ENCODE results near the gene SLC22A15.

DNA sequence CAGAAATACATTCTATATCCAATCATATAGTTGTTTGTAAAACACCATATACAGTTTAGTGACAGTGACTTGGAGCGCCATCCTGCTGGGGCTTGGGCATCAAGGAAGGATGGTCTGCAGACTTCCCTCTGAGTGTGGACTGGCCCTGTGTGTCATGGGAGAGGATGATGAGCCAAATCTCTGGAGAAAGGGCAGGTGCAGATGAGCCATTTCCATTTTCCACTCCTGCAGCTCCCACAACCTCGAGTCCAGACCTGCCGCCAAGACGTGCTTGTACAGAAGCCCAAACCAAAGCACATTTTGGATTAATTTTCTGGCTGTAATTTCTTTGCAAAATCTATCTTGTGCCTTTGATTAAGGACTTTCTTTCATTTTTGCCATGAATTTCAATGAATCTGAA, 48.3 kb upstream of the SLC22A15 start:
- TF ChIP-seq, protein P1, sequence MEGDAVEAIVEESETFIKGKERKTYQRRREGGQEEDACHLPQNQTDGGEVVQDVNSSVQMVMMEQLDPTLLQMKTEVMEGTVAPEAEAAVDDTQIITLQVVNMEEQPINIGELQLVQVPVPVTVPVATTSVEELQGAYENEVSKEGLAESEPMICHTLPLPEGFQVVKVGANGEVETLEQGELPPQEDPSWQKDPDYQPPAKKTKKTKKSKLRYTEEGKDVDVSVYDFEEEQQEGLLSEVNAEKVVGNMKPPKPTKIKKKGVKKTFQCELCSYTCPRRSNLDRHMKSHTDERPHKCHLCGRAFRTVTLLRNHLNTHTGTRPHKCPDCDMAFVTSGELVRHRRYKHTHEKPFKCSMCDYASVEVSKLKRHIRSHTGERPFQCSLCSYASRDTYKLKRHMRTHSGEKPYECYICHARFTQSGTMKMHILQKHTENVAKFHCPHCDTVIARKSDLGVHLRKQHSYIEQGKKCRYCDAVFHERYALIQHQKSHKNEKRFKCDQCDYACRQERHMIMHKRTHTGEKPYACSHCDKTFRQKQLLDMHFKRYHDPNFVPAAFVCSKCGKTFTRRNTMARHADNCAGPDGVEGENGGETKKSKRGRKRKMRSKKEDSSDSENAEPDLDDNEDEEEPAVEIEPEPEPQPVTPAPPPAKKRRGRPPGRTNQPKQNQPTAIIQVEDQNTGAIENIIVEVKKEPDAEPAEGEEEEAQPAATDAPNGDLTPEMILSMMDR (conservative IDR thresholded peaks at IDR 0.05; ENCODE audit: low read depth, low read length) = no peak
- TF ChIP-seq EZH2phosphoT487 (IDR thresholded peaks at IDR 0.05; ENCODE audit: borderline replicate concordance, low read length) (no peak), EZH2 (IDR thresholded peaks at IDR 0.05; ENCODE audit: low read length, unreplicated experiment) (no peak)

Measured in PC-3 (cell line).